ENCODE data around the gene IMMP2L.

IMMP2L gene

DNA sequence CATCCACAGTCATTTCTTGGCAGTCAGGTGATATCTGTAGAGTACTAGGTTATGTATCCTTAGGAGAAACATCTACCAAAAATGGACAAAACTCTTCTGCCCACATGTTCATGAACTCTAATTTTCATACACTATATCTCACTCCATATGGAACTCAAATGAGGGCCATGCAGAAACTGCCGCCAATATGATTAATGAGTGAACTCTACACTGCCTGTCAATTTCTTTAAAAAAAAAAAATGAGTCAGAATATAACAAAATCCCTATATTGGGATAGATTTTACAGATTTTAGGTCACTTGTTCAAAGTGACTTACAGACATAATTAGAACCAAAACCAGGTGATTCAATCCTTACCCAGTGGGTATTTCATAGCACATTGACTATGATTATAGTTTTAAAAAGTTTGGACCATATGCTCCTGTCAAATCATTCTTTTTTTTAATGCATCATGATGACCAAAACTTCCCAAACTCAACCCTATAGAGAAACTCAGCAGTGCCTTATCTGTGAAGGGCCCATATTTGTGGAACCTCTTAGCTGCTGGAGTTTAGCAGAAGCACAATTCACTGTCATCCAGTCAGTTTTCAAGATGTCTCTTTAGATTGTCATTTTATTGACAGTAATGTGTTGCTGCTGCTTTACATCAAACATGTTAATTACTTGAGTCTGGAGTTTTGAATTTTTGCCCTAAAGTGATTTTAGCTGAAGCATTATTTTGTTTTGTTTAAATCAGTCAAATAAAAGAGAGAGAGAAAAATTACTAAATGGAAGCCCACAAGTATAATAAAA, 460.2 kb downstream of the IMMP2L start:
- no peak for DNase-seq (ENCODE audit: low spot score)

DNA sequence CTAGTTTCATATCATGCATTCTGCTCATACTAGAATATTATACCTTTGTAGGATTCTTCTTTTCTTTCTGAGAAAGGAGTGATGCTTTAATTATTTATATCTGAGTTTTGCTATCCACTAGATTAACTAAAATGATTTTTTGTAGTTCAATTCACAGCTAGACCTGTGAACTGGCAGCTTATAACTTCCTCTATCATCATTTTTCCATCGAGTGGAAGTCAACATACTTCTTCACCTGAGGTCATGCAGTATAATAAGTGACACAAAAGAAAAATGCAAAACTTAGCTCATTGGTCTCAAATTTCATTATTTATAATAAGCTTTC, 463.4 kb downstream of the IMMP2L start:
- DNase-seq (ENCODE audit: low spot score): no peak

- DNase-seq (ENCODE audit: low spot score): peak; percentile 53
Measured at GRCh38 chr7:111098011-111098925, 464.0 kb downstream of the IMMP2L start.

GRCh38 chr7:111096997-111097396, 465.3 kb downstream of the IMMP2L start:
- DNase-seq (ENCODE audit: low spot score): no peak

GRCh38 chr7:111094419-111094818, 467.9 kb downstream of the IMMP2L start:
- no peak for DNase-seq (ENCODE audit: low spot score)

GRCh38 chr7:111093496-111093895, 468.8 kb downstream of the IMMP2L start:
- no peak for DNase-seq (ENCODE audit: low spot score)

GRCh38 chr7:111092406-111093236, 469.7 kb downstream of the IMMP2L start:
- DNase-seq (ENCODE audit: low spot score): no peak

DNA sequence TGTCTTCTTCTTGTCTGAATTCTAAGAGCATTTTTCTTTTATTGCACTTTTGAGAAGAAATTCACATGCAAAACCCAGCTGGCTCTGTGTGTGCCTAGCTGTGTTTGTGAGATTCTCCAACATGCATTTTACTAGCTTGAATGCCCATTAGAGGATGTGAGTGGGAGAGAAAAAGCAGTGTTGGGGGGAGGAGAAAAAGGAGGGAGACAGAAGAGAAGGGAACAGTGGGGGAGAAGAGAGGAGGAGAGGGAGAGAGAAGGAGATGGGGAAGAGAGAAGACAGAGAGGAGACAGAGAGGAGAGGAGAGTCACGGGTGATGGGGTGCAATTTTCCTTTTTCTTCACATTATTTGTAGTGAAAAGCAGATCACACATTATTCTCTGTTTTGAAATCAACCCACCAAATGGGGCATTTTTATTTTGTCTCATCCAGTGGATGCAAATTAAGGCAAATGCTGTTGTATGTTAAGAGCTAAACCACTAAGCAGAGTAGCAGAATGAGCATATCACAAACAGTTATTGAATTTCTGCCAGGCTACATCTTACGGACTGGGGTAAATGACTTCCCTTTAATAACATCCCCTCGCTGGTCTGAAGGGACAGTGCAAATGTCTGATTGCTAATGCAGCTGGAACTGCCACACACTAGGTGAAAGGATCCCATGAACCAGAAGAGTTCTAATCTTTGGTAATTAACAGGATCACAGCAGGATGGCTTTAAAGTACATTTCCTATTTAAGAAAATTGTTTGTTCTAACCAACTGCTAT, 470.5 kb downstream of the IMMP2L start:
- DNase-seq (ENCODE audit: low spot score): no peak

DNA sequence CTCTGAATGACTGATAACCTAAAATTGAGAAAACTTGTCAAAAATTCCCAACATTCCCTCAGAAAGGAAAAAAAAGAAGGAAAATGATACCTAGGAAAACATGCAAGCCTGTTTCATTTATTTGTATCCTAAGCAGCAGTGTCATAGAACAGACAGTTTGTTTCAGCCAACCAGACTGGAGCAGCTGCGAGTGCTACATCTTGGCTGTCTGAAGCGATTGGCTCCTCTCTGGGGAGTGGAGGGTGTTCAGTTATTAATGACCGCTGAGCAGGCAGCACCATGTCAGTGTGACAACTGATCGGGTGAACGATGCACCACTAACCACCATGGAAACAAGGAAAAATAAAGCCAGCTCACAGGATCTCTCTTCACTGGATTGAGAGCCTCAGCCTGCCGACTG, 471.4 kb downstream of the IMMP2L start, which contains the start of gene LRRN3:
TSS of gene LRRN3 (plus strand) at position 282 of the 400 bp plus-strand sequence. CDS start 31,646 bp downstream, outside the sequence.
- DNase-seq (ENCODE audit: low spot score): no peak

DNA sequence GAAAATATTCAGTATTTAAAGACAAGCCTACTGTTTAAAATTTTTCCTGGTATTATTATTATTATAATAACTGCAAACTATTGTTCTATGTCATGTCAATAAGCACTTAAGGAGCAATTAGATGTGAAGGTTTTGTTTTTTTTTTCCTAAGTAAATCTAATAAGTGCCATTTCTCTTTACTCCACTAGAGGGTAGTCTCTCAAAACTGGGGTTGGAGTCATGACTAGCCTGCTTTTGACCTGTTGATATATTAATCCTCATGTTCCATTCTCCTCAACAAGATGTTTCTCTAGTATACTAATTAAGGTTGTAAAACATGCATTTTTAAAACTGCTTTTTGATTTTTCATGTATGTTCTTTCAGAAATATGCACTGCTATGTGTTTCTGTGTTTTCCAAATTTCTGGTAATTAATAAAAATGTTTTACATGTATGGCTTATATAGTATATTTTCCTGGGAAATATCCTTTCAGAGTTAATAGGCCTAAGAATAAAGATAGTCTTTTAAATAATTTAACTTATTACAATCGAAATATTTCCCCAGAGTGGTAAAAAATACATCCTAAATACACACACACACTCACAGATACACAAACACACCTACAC, 472.4 kb downstream of the IMMP2L start:
- DNase-seq (ENCODE audit: low spot score): peak; percentile 20

DNA sequence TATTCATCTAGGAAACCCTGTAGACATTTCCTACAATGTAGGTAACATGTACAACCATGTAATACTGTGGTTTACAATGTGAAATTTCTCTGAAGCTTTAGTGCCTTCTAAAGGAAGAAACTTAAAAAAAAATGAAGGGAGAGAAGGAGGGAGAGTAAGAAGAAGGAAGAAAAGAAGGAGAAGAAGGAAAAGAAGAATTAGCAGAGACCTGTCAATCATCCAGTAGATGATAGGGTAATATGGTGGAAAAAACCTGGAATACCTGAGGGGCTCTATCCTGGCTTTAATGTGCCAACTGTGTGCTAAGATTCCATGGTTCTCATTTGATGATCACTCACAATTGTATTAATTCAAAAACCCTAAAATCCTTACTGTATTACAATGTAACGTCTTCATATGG, 474.0 kb downstream of the IMMP2L start:
- no peak for DNase-seq (ENCODE audit: low spot score)

GRCh38 chr7:111086532-111086931, 475.8 kb downstream of the IMMP2L start:
- no peak for DNase-seq (ENCODE audit: low spot score)

GRCh38 chr7:111085356-111085755, 476.9 kb downstream of the IMMP2L start:
- DNase-seq (ENCODE audit: low spot score): no peak

GRCh38 chr7:111083413-111083812, 478.9 kb downstream of the IMMP2L start:
- peak; percentile 73 for DNase-seq (ENCODE audit: low spot score)

GRCh38 chr7:111082351-111082750, 479.9 kb downstream of the IMMP2L start:
- DNase-seq (ENCODE audit: low spot score): no peak

DNA sequence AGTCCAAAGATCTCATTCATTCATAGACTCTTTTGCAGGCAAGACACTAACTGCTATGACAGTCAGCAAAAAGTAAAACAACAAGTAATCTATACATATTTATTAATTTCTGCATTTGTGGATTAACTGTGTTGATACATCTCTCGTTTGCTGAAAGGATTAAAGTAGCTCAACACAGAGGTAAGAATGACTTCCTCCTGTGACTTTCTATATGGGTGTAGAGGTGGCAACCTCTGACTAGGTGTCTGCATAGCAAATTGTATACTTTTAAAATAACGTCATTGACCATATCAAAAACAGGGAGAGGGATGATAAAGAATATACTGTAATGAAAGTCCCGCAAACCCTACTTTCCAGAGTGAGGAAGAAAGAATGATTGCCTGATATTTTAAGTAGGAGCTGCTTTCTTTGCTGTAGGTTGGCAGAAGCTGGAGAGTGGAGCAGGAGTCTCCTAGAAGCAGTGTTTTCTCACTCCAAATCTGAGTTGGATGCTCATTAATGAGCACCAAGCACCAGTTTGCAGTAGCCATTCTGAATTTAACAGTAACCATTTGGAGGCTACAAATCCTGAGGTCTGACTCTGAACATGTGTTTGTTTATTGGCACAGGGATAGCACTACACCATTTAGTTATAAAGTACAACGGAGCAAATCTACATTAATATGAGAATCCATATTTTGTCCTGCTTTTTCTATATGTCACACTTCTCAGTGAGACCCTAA, 480.6 kb downstream of the IMMP2L start:
- no peak for DNase-seq (ENCODE audit: low spot score)

DNA sequence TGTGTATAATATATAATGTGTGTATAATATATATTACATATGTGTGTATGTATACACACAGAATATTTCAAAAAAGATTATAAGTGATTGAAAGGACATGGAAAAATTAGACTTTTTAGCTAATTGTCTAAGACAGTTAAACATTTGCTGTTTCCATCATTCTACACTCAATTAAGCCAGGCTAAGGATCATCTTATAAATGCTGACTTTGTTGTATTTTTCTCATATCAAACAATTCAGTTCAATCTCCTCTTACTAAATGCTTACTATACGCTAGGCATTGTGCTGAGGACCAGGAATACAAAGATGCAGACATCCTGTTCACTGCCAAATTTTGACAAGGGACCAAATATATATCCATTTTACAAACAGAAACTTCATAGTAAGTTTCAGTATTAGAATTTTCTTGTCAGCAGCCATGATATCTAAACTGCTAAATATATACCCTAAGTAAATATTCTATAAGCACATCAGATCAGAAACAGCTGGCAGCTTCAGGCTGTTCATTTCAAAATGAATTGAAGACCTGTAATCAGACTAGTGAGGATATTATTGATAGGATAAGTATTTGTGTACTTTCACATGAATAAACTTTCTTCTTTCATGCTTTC, 481.7 kb downstream of the IMMP2L start:
- no peak for DNase-seq (ENCODE audit: low spot score)

DNA sequence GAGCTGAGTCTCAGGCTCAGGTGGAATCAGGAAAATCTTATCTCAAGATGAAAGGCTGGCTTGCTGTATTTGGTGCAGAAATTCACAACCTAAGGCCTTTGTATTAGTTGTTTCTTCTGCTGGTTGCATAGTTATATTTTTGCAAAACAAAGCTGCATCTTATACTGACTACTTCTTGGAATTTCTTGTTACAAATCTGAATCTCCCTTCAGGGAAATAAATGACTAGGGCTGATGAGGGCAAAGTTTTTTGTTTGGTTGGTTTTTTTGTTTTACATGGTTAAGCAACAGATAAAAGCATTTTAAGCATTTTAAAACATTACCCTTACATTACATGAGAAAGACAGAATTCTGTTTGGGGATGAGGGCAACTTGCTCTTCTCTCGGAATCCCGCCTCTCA, 485.3 kb downstream of the IMMP2L start:
- DNase-seq (ENCODE audit: low spot score): no peak

- no peak for DNase-seq (ENCODE audit: low spot score)
Measured at GRCh38 chr7:111076205-111076604, 486.1 kb downstream of the IMMP2L start.

DNA sequence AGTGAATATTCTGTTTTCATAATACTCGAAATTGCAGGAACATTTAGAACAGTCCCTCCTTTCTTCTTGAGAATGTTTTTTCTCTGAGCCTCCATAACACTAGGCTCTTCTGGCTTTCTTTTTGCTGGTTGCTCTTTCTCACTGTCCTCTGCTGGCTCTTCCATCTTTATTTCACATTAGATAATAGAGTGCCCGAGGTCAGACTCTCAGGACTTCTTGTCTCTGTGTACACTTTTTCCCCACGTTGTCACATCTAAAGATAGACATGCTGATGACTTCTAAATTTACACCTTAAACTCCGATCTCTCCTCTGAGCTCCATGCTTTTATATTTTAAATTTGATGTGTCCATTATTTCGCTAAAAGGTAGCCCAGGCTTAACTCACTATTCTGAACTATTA, 486.8 kb downstream of the IMMP2L start:
- DNase-seq (ENCODE audit: low spot score): no peak

All from CD4-positive, alpha-beta T cell treated with Interleukin-15 for 4 hours (primary cell).